Tibial artery (tissue), 4 donors: Measurements from ENCODE around the gene FGF8.

Experiments
- DNase-seq, 2 donors: peaks; one replicate each; pipeline ENCODE4 v3.0.0-alpha.2; 2019
- H3K27ac ChIP-seq, 2 donors: fragments of 200-600 bp; sonication (generic) in 1 of 2; 1 replicate in 1 of 2; 2 replicates in 1 of 2; pipeline ENCODE4 v1.5.1; 2018 to 2019; ENCODE audit warnings: mild to moderate bottlenecking in 1 of 2
- H3K27me3 ChIP-seq, 2 donors: fragments of 200-600 bp; sonication (generic) in 1 of 2; one replicate each; pipeline versions ENCODE4 v1.5.1 to v1.6.0; 2016 to 2019
- H3K36me3 ChIP-seq, 3 donors: fragments of 200-600 bp; sonication (generic) in 2 of 3; one replicate each; pipeline ENCODE4 v1.5.1; 2016 to 2019; ENCODE audit warnings: mild to moderate bottlenecking in 2 of 3
- H3K4me1 ChIP-seq, 4 donors: fragments of 200-600 bp; sonication (generic) in 2 of 4; 1 replicate in 3 of 4; 2 replicates in 1 of 4; pipeline ENCODE4 v1.5.1; 2016 to 2019
- H3K4me3 ChIP-seq, 2 donors: fragments of 200-600 bp; sonication (generic) in 1 of 2; 1 replicate in 1 of 2; 2 replicates in 1 of 2; pipeline ENCODE4 v1.5.1; 2018 to 2019; ENCODE audit warnings: mild to moderate bottlenecking in 2 of 2
- H3K9me3 ChIP-seq, 3 donors: fragments of 200-600 bp; sonication (generic) in 1 of 3; one replicate each; pipeline ENCODE4 v1.5.1; 2016 to 2019
- CTCF ChIP-seq, 2 experiments: fragments of 200-600 bp in 1 of 2; fragments of 450-650 bp in 1 of 2; IDR thresholded peaks; one replicate each; pipeline ENCODE4 v1.5.1; 2017 to 2019; ENCODE audit warnings: antibody characterized with exemption in 2 of 2, mild to moderate bottlenecking in 1 of 2, moderate library complexity in 1 of 2
- intact Hi-C: fragments of 100-400 bp; cut with DNase I; formaldehyde crosslinking; loops from one replicate; pipeline ENCODE4 v1.15.0; 2023; ENCODE audit warnings: low total_unique reads

Gene FGF8

GRCh38 chr10:101759309-101760247, 16.3 kb downstream of the FGF8 start:
- H3K36me3 ChIP-seq, result no peaks in the 10 kb centered on the region
- no peaks in the 10 kb centered on the region for H3K4me1 ChIP-seq
- H3K27me3 ChIP-seq, result peaks cover 0 to 50% of the 10 kb centered on the region in 2 donors
- no peak overlapping the region for H3K4me3 ChIP-seq
- no peak for TF ChIP-seq CTCF (IDR thresholded peaks at IDR 0.05)
- H3K9me3 ChIP-seq, result no peaks in the 10 kb centered on the region
- no peak for DNase-seq
- intact Hi-C loops, result no loop called here
- no peak overlapping the region for H3K27ac ChIP-seq

- no peaks in the 10 kb centered on the region for H3K9me3 ChIP-seq
- no peak for DNase-seq
- TF ChIP-seq CTCF (IDR thresholded peaks at IDR 0.05), result no peak
- no peaks in the 10 kb centered on the region for H3K4me1 ChIP-seq
- H3K36me3 ChIP-seq, result no peaks in the 10 kb centered on the region
- H3K27me3 ChIP-seq, result peaks cover 0 to 49% of the 10 kb centered on the region in 2 donors
- no peak overlapping the region for H3K27ac ChIP-seq
- intact Hi-C loops, result no loop called here
- H3K4me3 ChIP-seq, result no peak overlapping the region
These were observed 17.1 kb downstream of the FGF8 start for GRCh38 chr10:101758858-101759257.

GRCh38 chr10:101752241-101752640, 23.7 kb downstream of the FGF8 start:
- Histone ChIP-seq H3K27ac (no peak overlapping the region), H3K4me3 (no peak overlapping the region), H3K4me1 (no peaks in the 10 kb centered on the region), H3K27me3 (peaks cover 0 to 17% of the 10 kb centered on the region in 2 donors), H3K36me3 (no peaks in the 10 kb centered on the region), H3K9me3 (no peaks in the 10 kb centered on the region)
- intact Hi-C loops, result no loop called here
- no peak for DNase-seq
- no peak for TF ChIP-seq CTCF (IDR thresholded peaks at IDR 0.05)

GRCh38 chr10:101749047-101750016, 26.6 kb downstream of the FGF8 start:
- Histone ChIP-seq H3K4me1 (no peaks in the 10 kb centered on the region), H3K36me3 (no peaks in the 10 kb centered on the region), H3K27me3 (peaks cover 0 to 9% of the 10 kb centered on the region in 2 donors), H3K9me3 (no peaks in the 10 kb centered on the region), H3K4me3 (no peak overlapping the region), H3K27ac (no peak overlapping the region)
- TF ChIP-seq CTCF (IDR thresholded peaks at IDR 0.05), result no peak
- DNase-seq, result no peak
- intact Hi-C loops, result no loop called here

- no peaks in the 10 kb centered on the region for H3K4me1 ChIP-seq
- DNase-seq, result no peak
- TF ChIP-seq CTCF (IDR thresholded peaks at IDR 0.05), result no peak
- peaks cover 0 to 9% of the 10 kb centered on the region in 2 donors for H3K27me3 ChIP-seq
- H3K9me3 ChIP-seq, result no peaks in the 10 kb centered on the region
- intact Hi-C loops, result no loop called here
- no peak overlapping the region for H3K27ac ChIP-seq
- H3K36me3 ChIP-seq, result no peaks in the 10 kb centered on the region
- no peak overlapping the region for H3K4me3 ChIP-seq
These were observed 27.4 kb downstream of the FGF8 start for GRCh38 chr10:101748496-101748895.
